SK-N-SH treated with all-trans-retinoic acid at 6 μM for 48 hours (cell line): Measurements from ENCODE around the gene AK1.
"Not testable (repeated sequence)": the region's sequence is repeated elsewhere in the genome, so short reads cannot be mapped to it uniquely, and the experiment has no call there.

ENCODE experiments used
- ATAC-seq: fragments of 200-7000 bp; cut with Tn5 transposase; 3 replicates; pipeline ENCODE4 v1.9.1; 2020; ENCODE audit warnings: mild to moderate bottlenecking, moderate library complexity
- ARNTL ChIP-seq: fragments of 450-650 bp; formaldehyde crosslinking; IDR thresholded peaks from 2 replicates; pipeline ENCODE4 v1.5.0; 2020; ENCODE audit warnings: low read depth, mild to moderate bottlenecking, moderate library complexity, borderline replicate concordance
- BACH2 ChIP-seq: fragments of 250-450 bp; sonication (Bioruptor Pico); IDR thresholded peaks from 2 replicates; pipeline ENCODE4 v1.9.0; 2021; ENCODE audit warnings: mild to moderate bottlenecking, borderline replicate concordance
- CSDC2 ChIP-seq: fragments of 250-450 bp; sonication (Bioruptor Pico); IDR thresholded peaks from 2 replicates; pipeline ENCODE4 v1.5.0; 2020; ENCODE audit warnings: mild to moderate bottlenecking, moderate library complexity
- CSRNP3 ChIP-seq: fragments of 250-450 bp; sonication (Bioruptor Pico); IDR thresholded peaks from 2 replicates; pipeline ENCODE4 v1.5.1; 2021; ENCODE audit warnings: mild to moderate bottlenecking, moderate library complexity
- ESRRG ChIP-seq: fragments of 250-450 bp; sonication (Bioruptor Pico); IDR thresholded peaks from 2 replicates; pipeline ENCODE4 v1.6.1; 2021; ENCODE audit warnings: mild to moderate bottlenecking
- ISL1 ChIP-seq: fragments of 250-450 bp; sonication (Bioruptor Pico); IDR thresholded peaks from 2 replicates; pipeline ENCODE4 v2.1.2; 2022; ENCODE audit warnings: mild to moderate bottlenecking, moderate library complexity
- OSR1 ChIP-seq: fragments of 250-450 bp; sonication (Bioruptor Pico); IDR thresholded peaks from 2 replicates; pipeline ENCODE4 v1.8.0; 2022; ENCODE audit warnings: moderate library complexity, mild to moderate bottlenecking, inconsistent platforms
- POU6F1 ChIP-seq: fragments of 250-450 bp; sonication (Bioruptor Pico); IDR thresholded peaks from 2 replicates; pipeline ENCODE4 v1.8.0; 2021; ENCODE audit warnings: low read depth, mild to moderate bottlenecking, moderate library complexity, borderline replicate concordance
- RARB ChIP-seq: fragments of 250-450 bp; sonication (Bioruptor Pico); IDR thresholded peaks from 2 replicates; pipeline ENCODE4 v1.8.0; 2021; ENCODE audit warnings: mild to moderate bottlenecking, moderate library complexity
- TCF4 ChIP-seq: fragments of 250-450 bp; sonication (Bioruptor Pico); IDR thresholded peaks from 2 replicates; pipeline ENCODE4 v1.8.0; 2021; ENCODE audit warnings: mild to moderate bottlenecking, moderate library complexity, borderline replicate concordance
- TOX ChIP-seq: fragments of 250-450 bp; sonication (Bioruptor Pico); IDR thresholded peaks from 2 replicates; pipeline ENCODE4 v1.8.0; 2021; ENCODE audit warnings: mild to moderate bottlenecking, moderate library complexity, borderline replicate concordance
- TSHZ2 ChIP-seq: fragments of 250-450 bp; sonication (Bioruptor Pico); IDR thresholded peaks from 2 replicates; pipeline ENCODE4 v1.5.0; 2020; ENCODE audit warnings: mild to moderate bottlenecking, moderate library complexity
- ZC3H10 ChIP-seq: fragments of 250-450 bp; sonication (Bioruptor Pico); IDR thresholded peaks from 2 replicates; pipeline ENCODE4 v1.5.1; 2021; ENCODE audit warnings: mild to moderate bottlenecking, moderate library complexity
- ZFP3 ChIP-seq: fragments of 250-450 bp; sonication (Bioruptor Pico); IDR thresholded peaks from 2 replicates; pipeline ENCODE4 v1.5.0; 2020; ENCODE audit warnings: mild to moderate bottlenecking, moderate library complexity
- ZNF565 ChIP-seq: fragments of 450-650 bp; formaldehyde crosslinking; conservative IDR thresholded peaks from 2 replicates; pipeline ENCODE4 v1.5.0; 2020; ENCODE audit warnings: low read depth, mild to moderate bottlenecking, moderate library complexity
- ZNF70 ChIP-seq: fragments of 450-650 bp; formaldehyde crosslinking; IDR thresholded peaks from 2 replicates; pipeline ENCODE4 v1.5.0; 2020; ENCODE audit warnings: mild to moderate bottlenecking, moderate library complexity
- ZNF8 ChIP-seq: fragments of 450-650 bp; formaldehyde crosslinking; IDR thresholded peaks from 2 replicates; pipeline ENCODE4 v1.5.0; 2020; ENCODE audit warnings: mild to moderate bottlenecking, moderate library complexity
- TF ChIP-seq, protein P1 (sequence below): fragments of 250-450 bp; sonication (Bioruptor Pico); IDR thresholded peaks from 2 replicates; pipeline ENCODE4 v1.8.0; 2020; ENCODE audit warnings: mild to moderate bottlenecking, moderate library complexity, borderline replicate concordance

Gene AK1

DNA sequence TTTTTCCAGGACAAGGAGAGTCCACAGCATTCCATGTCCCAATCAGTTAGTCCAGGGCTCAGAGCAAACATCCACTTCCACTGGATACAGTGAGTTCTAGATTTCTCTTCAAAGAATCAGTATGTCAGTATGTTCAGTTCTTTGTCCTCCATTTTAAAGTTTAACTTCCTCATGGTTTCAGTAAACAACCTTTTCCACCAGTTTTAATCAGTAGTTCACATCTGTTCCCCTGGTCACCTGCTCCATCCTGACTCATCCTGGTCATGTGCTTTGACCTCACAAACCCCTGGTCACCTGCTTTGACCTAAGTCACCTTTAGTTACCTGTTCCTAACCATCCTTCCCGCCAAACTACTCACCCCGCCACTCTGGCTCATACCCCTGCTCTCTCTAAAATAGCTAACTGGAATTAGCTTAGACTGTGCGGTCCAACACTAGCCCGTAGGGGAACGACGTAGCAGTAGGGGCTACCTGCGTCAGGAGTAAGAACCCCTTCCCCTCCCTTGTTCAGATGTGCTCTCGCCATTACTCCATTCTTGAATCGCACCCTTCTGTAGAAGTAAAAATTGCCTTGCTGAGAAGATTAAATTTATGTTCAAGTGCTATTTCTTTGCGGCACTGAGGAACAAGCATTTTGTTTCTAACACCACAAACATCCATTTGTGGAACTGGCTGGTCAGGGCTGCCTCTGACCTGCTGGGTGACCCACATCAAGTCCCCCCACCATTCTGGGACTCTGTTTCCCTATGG is 28.5 kb downstream of the AK1 start:
- TF ChIP-seq ISL1 (no peak), CSDC2 (CRISPR knock-in tag) (no peak), POU6F1 (CRISPR knock-in tag) (no peak)
- TF ChIP-seq, protein P1, sequence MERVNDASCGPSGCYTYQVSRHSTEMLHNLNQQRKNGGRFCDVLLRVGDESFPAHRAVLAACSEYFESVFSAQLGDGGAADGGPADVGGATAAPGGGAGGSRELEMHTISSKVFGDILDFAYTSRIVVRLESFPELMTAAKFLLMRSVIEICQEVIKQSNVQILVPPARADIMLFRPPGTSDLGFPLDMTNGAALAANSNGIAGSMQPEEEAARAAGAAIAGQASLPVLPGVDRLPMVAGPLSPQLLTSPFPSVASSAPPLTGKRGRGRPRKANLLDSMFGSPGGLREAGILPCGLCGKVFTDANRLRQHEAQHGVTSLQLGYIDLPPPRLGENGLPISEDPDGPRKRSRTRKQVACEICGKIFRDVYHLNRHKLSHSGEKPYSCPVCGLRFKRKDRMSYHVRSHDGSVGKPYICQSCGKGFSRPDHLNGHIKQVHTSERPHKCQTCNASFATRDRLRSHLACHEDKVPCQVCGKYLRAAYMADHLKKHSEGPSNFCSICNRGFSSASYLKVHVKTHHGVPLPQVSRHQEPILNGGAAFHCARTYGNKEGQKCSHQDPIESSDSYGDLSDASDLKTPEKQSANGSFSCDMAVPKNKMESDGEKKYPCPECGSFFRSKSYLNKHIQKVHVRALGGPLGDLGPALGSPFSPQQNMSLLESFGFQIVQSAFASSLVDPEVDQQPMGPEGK (CRISPR knock-in tag) = no peak
- no peak for ATAC-seq

DNA sequence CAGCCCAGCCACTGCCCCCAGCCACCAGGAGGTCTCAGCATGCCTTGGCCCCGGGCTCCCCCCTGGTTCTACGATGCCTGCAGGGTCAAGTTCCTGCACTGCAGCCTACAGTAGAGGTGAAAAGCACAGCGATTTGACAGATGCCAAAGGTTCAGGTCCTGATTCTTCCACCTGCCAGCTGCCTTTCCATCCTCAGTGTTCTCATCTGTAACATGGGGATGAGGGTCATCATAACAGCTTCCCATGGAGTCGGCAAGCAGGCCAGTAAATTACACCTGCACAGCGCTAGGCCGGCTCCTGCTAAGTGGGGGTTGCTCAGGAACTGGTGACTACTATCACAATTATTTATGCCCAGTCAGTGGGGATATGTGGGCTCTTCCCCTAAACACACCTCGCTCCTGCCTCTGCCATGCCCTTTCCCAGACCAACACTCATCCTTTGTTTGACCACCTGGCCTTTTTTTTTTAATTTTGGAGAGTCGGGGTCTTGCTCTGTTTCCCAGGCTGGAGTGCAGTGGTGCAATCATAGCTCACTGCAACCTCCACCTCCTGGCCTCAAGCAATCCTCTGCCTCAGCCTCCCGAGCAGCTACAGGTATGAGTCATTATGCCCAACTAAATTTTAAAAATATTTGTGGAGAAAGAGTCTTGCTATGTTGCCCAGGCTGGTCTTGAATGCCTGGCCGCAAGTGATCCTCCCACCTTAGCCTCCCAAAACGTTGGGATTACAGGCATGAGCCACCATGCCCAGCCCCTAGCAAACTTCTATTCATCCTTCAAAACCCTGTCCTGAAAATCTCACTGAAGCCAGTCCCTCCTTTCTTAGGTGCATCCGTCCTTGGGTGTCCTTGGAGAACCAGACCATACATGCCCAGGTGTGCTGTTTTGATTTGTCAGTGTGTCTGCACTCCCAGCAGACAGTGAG is 29.4 kb downstream of the AK1 start:
- no peak for TF ChIP-seq ZC3H10 (CRISPR knock-in tag)
- TF ChIP-seq ZFP3 = peak; percentile 98
- no peak for ATAC-seq

DNA sequence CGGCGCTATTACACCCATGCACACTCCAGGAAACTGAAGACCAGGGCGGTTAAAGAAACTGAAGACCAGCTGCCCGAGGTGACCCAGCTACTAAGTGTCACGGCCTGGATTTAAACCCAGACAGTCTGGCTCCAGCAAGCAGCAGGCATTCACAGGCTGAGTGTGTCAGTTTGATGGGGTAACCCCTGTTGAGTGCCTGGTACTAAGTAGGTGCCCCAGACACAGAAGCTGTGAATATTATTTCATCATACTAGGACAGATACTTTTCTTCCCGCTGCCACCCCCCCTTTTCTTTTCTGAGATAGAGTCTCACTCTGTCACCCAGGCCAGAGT is 30.3 kb downstream of the AK1 start:
- peak; percentile 37; the same call in 2 of the 3 replicates for ATAC-seq
- TF ChIP-seq ZNF8 (CRISPR knock-in tag) = no peak
- no peak for TF ChIP-seq TOX (CRISPR knock-in tag)

- peak; percentile 32; the same call in 1 of the 3 replicates for ATAC-seq
- TF ChIP-seq TSHZ2 (CRISPR knock-in tag) = no peak
- no peak for TF ChIP-seq CSRNP3 (CRISPR knock-in tag)
- TF ChIP-seq ZNF70 = no peak
- no peak for TF ChIP-seq BACH2 (CRISPR knock-in tag)
- TF ChIP-seq ZNF565 = no peak
- TF ChIP-seq ARNTL (CRISPR knock-in tag) = no peak
- TF ChIP-seq ISL1 = peak; percentile 15; the same call in 1 of the 2 replicates
- no peak for TF ChIP-seq OSR1 (CRISPR knock-in tag)
- TF ChIP-seq RARB (CRISPR knock-in tag) = no peak
- TF ChIP-seq TCF4 = no peak
- no peak for TF ChIP-seq TOX (CRISPR knock-in tag)
- TF ChIP-seq POU6F1 (CRISPR knock-in tag) = no peak
- 0 out of 2 replicates have a peak, but pooled peaks have one; percentile 16 for TF ChIP-seq ZNF8 (CRISPR knock-in tag)
- TF ChIP-seq ESRRG (CRISPR knock-in tag) = no peak
- TF ChIP-seq ZFP3 = no peak
- TF ChIP-seq, protein P1 (CRISPR knock-in tag) = 0 out of 2 replicates have a peak, but pooled peaks have one; percentile 55
Measured at GRCh38 chr9:127846443-127847177, 30.9 kb downstream of the AK1 start.

- not testable (repeated sequence) for ATAC-seq
Measured at GRCh38 chr9:127845619-127846018, 31.9 kb downstream of the AK1 start.
